IPS-15b (cell line): ENCODE results near the gene GATAD2B.

Experiments
- H3K27me3 ChIP-seq: one replicate; pipeline ENCODE4 v1.6.1; 2013; ENCODE audit warnings: low read length; ENCODE audit not compliant: control insufficient read depth, insufficient read depth
- H3K36me3 ChIP-seq: one replicate; pipeline ENCODE4 v1.6.1; 2013; ENCODE audit warnings: low read length; ENCODE audit not compliant: control insufficient read depth, insufficient read depth
- H3K4me1 ChIP-seq: one replicate; pipeline ENCODE4 v1.6.1; 2013; ENCODE audit warnings: mild to moderate bottlenecking, low read length; ENCODE audit not compliant: control insufficient read depth, insufficient read depth
- H3K4me3 ChIP-seq: one replicate; pipeline ENCODE4 v1.5.1; 2013; ENCODE audit warnings: low read depth, low read length
- H3K9ac ChIP-seq: one replicate; pipeline ENCODE4 v1.6.1; 2013; ENCODE audit warnings: low read depth, mild to moderate bottlenecking, low read length
- H3K9me3 ChIP-seq: one replicate; pipeline ENCODE4 v1.6.1; 2013; ENCODE audit warnings: mild to moderate bottlenecking, low read length; ENCODE audit not compliant: control insufficient read depth, insufficient read depth

Gene GATAD2B

DNA sequence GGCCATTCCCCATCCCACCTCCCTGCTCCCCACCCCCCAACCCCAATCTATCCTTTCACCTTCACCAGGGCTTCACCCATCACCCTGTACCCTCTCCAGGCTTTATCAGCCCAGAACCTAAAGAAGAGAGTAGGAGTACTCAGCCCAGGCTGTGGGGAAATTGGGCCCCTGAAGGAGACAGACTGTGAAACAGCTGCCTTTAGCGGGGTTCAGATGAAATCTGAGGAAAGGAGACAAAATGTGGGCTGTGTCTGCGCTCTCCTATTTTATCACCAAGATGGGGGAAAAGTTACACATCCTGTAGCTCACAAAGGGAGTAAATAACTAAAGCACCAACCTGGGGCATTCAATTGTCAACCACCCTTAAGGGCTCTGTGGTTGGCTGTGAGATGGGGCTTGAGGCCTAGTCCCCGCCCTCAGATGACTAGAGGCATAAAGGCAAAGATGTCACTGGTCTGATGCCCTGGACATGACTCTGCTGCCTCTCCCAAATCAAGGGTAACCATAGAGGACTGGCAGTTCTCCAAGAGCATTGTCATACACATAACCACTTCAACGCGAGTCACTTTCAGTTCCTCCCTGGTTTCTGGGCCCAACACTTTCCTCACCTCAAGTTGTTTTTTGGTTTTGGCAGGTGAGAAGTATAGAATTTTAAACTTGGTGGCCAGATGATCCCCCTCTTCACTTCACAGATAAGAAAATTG, 117.6 kb downstream of the GATAD2B start:
- Histone ChIP-seq H3K4me3 (no peak overlapping the region), H3K36me3 (peaks cover 8% of the 10 kb centered on the region), H3K9ac (no peak overlapping the region), H3K4me1 (no peaks in the 10 kb centered on the region), H3K27me3 (no peaks in the 10 kb centered on the region), H3K9me3 (no peaks in the 10 kb centered on the region)

DNA sequence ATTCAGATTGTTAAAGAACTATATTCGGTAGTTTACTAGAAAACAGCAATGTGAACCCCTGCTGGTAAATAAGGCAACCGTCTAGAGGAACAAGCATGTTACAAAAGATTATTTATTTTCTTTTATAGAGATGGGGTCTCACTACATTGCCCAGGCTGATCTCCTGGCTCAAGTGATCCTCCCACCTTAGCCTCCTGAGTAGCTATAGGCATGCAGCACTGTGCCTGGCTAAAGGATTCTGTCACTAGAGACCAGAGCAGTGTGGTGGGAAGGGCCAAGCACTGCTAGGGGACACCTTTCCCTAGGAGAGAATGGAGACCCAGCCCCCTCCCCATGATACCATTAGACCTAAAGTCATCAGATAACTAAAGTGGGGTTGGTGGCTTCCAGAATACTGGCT, 118.7 kb downstream of the GATAD2B start:
- peaks cover 8% of the 10 kb centered on the region for H3K36me3 ChIP-seq
- no peaks in the 10 kb centered on the region for H3K4me1 ChIP-seq
- no peak overlapping the region for H3K4me3 ChIP-seq
- H3K9me3 ChIP-seq: no peaks in the 10 kb centered on the region
- no peaks in the 10 kb centered on the region for H3K27me3 ChIP-seq
- no peak overlapping the region for H3K9ac ChIP-seq

DNA sequence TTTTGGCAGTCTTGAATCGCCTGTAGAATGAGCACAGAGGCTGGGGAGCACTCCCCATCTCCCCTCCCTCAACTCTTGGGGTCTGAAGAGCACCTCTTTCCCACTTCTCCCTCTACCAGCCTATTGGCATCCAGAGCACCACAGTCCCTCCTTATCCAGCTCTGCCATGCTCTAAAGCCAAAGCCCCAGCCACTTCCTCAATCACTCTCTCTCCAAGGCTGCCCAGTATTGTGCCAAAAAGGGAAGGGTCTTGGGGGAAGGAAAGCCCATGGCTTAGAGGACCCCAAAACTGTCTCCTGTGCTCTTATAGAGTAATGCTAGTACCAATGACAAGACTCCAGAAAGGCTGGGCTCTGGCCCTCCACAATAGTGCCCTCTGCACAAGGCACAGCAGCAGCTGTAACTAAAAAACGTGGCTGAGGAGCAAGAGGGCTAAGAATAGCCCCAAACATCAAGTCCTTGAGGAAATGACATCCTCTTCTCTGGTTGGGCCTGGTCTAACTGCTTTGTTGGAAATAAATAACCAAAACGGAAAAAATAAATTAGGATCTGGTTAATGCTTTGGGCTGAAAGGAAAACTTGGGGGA, 119.2 kb downstream of the GATAD2B start:
- H3K4me1 ChIP-seq: no peaks in the 10 kb centered on the region
- no peak overlapping the region for H3K9ac ChIP-seq
- no peaks in the 10 kb centered on the region for H3K27me3 ChIP-seq

DNA sequence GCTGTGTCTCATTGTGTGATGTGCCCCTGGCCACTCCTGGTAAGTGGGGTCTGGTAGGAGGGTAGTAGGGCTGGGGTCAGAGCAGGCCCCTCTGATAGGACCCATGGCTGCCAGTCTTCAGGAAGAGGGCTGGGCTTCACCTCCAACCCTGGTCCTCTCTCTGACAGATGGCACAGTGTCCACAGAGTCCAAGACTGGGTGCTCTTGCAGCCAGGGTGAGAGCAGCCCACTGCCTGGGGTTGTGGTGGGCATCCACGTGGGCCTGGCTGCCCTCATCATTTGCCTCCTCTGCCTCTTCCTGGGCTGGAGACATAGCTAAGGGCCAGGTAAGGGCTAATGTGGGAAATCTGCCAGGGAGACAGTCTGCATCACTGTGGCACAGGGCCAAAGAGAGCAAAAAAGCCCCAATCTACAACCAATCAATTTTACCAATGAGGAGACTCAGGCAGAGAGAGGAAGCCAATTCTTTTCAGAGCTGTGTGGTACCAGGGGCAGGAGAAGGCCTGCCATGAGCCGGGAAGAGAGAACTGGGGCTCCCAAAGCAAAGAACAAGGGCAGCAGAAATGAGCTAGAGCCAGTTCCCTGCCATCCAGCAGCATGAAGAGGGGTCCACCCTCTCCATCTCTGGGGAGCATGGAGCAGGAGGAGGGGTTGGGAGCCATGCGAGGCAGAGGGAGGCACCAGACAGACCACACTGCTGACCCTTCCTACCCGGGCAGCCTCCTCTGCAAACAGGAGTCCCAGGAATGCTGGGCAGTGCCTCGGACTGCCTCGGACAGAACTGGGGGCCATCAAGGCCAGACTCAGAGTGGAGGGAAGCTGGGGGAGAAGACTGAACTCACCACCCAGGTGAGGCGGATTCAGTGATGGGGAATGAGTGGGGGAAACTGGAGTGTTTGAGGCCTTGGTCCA, 120.7 kb downstream of the GATAD2B start:
- no peaks in the 10 kb centered on the region for H3K36me3 ChIP-seq
- H3K9me3 ChIP-seq: no peaks in the 10 kb centered on the region
- no peaks in the 10 kb centered on the region for H3K27me3 ChIP-seq
- no peaks in the 10 kb centered on the region for H3K4me1 ChIP-seq
- no peak overlapping the region for H3K9ac ChIP-seq
- H3K4me3 ChIP-seq: no peak overlapping the region

More for the DNA sequence above, 119.2 kb downstream of the GATAD2B start:
- H3K36me3 ChIP-seq: peaks cover 8% of the 10 kb centered on the region
- H3K9me3 ChIP-seq: no peaks in the 10 kb centered on the region
- H3K4me3 ChIP-seq: no peak overlapping the region

DNA sequence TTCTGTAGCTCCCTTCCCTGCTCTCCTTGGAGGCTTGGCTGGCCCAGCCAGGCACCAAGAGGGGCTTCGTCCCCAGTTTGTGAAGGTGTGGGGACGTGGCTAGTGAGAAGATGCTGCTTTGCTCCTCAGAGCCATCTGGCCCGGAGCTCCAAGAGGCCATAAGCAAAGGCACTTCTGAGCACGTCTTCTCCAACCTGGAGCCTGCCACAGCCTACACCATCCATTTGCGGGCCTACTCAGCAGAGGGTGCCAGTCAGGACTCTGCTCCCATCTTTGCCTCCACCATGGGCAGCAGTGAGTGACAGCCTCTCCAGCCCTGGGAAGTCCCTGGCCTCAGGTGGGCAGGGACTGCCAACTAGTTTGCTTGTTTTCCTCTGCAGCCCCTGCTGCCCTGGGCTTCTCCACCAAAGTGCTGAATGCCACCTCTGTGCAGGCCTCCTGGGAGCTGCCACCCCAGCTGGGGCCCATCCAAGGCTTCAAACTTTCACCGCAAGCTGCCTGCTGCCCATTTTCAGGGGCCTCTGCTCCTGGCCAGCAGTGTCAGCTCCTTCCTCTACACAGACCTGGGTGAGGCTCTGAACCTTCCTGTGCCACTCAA, 121.6 kb downstream of the GATAD2B start:
- H3K9me3 ChIP-seq: no peaks in the 10 kb centered on the region
- H3K36me3 ChIP-seq: no peaks in the 10 kb centered on the region
- no peaks in the 10 kb centered on the region for H3K4me1 ChIP-seq
- H3K9ac ChIP-seq: no peak overlapping the region
- H3K4me3 ChIP-seq: no peak overlapping the region
- no peaks in the 10 kb centered on the region for H3K27me3 ChIP-seq

DNA sequence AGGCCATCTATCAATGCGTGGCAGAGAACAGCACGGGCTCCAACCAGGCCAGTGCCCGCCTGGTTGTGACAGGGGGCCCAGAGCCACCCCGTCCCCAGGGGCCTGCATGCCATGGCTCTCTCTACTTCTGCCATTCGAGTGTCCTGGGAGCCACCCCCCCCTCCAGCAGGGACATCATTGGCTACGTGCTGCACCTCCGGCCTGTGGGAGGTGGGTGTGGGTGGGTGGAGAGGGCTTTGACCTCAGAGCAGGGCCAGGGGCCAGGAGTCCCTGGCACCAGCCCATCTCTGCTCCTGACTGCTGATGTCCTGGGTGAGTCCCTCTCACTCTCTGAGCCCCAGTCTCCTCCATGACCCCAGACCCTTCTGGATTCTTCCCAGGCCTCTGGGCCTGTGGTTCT, 122.3 kb downstream of the GATAD2B start:
- no peak overlapping the region for H3K9ac ChIP-seq
- no peak overlapping the region for H3K4me3 ChIP-seq
- no peaks in the 10 kb centered on the region for H3K36me3 ChIP-seq
- H3K4me1 ChIP-seq: no peaks in the 10 kb centered on the region
- no peaks in the 10 kb centered on the region for H3K27me3 ChIP-seq
- no peaks in the 10 kb centered on the region for H3K9me3 ChIP-seq

DNA sequence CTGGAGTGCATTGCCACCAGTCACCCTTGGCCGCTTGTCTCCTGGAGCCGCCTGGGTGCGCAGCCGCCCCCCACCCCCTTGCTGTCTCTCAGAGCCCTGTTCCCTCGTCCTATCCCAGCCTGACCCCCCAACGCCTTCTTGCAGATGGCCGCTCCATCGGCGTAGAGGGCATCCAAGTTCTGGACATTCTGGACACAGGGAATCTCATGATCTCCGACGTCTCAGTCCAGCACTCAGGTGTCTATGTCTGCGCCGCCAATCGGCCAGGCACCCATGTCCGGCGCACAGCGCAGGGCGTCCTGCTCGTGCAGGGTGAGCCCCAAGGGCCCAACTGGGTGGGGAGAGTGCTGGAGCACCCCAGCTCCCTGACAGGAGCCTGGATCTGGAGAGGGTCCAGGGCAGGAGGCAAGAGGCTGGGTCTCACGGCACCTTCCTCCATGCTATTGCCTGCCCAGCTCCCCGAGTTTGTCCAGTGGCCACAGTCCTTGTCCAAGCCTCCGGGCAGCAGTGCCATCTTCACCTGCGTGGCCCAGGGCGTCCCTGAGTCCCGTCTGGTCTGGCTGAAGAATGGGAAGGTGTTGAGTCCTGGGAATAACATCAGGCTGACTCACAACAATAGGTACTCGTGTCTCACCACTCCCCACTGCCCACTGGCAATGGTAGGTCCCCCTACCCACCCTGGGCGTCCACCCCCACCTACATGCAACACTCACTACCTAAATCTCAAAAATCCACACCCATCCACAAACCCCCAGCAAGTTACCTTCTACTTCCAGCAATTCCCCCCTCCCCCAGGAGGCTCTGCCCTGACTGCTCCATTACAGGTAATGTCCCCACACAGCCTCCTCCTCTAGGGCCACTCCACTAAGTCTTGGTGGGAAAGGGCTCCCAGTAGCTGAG, 123.0 kb downstream of the GATAD2B start:
- H3K4me1 ChIP-seq: peaks cover under 1% of the 10 kb centered on the region
- no peak overlapping the region for H3K4me3 ChIP-seq
- no peaks in the 10 kb centered on the region for H3K27me3 ChIP-seq
- no peaks in the 10 kb centered on the region for H3K9me3 ChIP-seq
- no peak overlapping the region for H3K9ac ChIP-seq
- no peaks in the 10 kb centered on the region for H3K36me3 ChIP-seq

DNA sequence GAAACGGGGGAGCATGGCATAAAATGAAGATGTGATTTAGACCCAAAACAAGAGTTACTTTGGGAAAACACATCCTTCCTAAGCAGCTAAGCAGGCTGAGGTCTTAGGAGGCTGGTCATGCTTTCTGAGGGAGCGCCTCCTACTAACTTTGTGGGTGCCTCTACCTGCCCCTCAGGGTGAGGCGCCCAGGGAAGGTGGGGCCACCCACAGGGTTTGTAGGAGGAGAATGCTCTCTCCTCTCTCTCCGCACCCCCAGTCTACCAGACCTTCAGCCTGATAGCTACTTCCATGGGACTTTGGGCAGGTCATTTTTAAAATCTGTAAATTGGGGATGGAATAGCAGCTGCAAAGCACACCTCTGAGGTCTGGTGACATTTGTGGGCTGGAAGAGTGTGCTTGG, 123.8 kb downstream of the GATAD2B start:
- Histone ChIP-seq H3K9ac (no peak overlapping the region), H3K4me1 (peaks cover 7% of the 10 kb centered on the region), H3K9me3 (no peaks in the 10 kb centered on the region), H3K4me3 (no peak overlapping the region), H3K36me3 (no peaks in the 10 kb centered on the region), H3K27me3 (no peaks in the 10 kb centered on the region)

DNA sequence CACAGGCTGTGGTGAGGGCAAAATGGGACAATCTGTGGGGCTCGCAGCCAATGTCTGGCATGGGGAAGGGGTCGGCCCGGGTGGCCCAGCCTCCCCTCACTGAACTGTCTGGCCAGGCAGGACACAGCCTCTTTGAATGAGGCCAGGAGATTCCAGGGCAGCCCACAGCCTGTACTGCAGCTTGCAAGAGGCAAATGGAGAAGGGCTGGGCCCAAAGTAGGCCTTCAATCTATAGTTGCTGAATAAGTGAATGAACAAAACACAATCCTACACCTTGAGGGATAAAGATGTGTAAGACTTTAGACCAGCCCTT, 124.3 kb downstream of the GATAD2B start:
- Histone ChIP-seq H3K4me1 (peaks cover 7% of the 10 kb centered on the region), H3K9ac (no peak overlapping the region), H3K36me3 (no peaks in the 10 kb centered on the region), H3K9me3 (no peaks in the 10 kb centered on the region), H3K4me3 (no peak overlapping the region), H3K27me3 (no peaks in the 10 kb centered on the region)

DNA sequence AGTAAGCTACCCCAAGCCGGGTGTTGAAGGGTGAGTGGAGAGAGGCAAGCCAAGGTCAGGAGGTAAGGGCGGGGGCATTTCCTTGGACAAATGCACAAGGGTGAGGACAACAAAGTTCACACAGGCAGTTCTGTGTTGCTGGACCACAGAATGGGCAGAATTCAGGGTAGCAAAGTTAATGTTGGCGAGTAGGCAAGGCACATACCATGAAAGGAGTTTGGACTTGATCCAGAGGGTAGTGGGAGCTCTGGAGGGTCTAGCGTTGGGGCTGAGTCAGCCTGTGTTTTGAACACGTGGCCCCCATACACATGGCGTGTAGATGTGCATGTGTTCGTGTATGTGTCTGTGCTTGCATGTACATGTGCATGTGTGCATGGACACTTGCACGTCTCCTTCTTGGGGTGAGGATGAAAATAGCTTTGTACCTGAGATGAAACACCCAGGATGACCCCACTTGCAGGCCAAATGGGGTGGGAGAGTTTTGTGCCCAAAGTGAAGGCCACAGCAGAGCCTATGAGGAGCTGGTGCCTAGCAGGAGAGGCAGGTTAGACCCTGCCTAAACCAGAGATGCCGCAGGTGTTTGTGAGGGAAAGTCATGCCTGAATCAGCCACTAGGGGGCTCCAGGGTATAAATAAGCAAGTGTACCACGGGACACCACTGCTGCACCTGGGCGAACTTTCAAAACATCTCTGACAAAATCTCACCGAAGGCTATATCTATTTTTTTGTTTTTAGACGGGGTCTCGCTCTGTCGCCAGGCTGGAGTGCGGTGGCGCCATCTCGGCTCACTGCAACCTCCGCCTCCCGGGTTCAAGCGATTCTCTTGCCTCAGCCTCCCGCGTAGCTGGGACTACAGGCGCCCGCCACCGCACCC, 125.7 kb downstream of the GATAD2B start:
- no peak overlapping the region for H3K4me3 ChIP-seq
- H3K27me3 ChIP-seq: no peaks in the 10 kb centered on the region
- no peak overlapping the region for H3K9ac ChIP-seq
- peaks cover 7% of the 10 kb centered on the region for H3K4me1 ChIP-seq
- no peaks in the 10 kb centered on the region for H3K36me3 ChIP-seq
- H3K9me3 ChIP-seq: no peaks in the 10 kb centered on the region
